Measurements from ENCODE around the gene EIF6. TPM values are rescaled to one million over a fixed set of nuclear protein-coding genes. Genes with fewer than 3 reads are reported as not detected.

The EIF6 gene
- total RNA-seq, 1 donor from 2014 or later: 41.2 TPM

GRCh38 chr20:35240083-35240810 lies 44.3 kb downstream of the EIF6 start:
- intact Hi-C loops (cut with DNase I): no loop called here
- no peak for DNase-seq (ENCODE audit: low spot score)

- no peak for DNase-seq (ENCODE audit: low spot score)
- intact Hi-C loops (cut with DNase I): no loop called here
Observed at GRCh38 chr20:35238735-35239134, 45.8 kb downstream of the EIF6 start.

GRCh38 chr20:35238170-35238569 lies 46.4 kb downstream of the EIF6 start:
- intact Hi-C loops (cut with DNase I): no loop called here
- no peak for DNase-seq (ENCODE audit: low spot score)

- intact Hi-C loops (cut with DNase I): no loop called here
- DNase-seq (ENCODE audit: low spot score): no peak
Observed at GRCh38 chr20:35237486-35237885, 47.1 kb downstream of the EIF6 start.

DNA sequence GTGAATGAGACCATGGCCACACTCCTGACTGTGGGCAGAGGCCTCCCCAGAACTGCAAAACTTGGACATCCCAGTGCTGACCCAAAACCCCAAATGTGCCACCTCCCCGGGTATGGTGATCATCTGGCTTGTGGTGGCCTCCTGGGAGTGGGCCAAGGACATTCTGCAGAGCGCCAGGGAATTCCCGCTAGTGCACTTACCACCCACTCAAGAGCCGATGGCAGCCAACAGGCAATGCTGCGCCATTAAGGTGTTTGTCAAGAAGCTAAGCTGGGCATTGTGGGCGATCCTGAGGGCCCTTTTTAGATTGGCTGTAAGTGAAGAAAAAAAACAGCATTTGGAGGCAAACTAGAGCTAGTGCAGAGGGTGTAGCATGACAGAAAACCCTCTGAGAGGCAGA lies 48.7 kb downstream of the EIF6 start:
- DNase-seq (ENCODE audit: low spot score): no peak
- intact Hi-C loops (cut with DNase I): no loop called here

- intact Hi-C loops (cut with DNase I): no loop called here
- DNase-seq (ENCODE audit: low spot score): no peak
Observed at GRCh38 chr20:35232575-35232974, 52.0 kb downstream of the EIF6 start.

Other genes starting within 250 kb of the EIF6 start
- 34.9 TPM for gene TRPC4AP, start 192.0 kb downstream of the EIF6 start, total RNA-seq
- 11.5 TPM for gene EDEM2, start 137.4 kb downstream of the EIF6 start, total RNA-seq
- 5.4 TPM for gene PROCR, start 112.7 kb downstream of the EIF6 start, total RNA-seq
- 0.40 TPM for gene MMP24, start 58.1 kb downstream of the EIF6 start, total RNA-seq
- gene MMP24OS, start 6.7 kb downstream of the EIF6 start, total RNA-seq: 63.4 TPM
- not detected for gene FAM83C, start 7.7 kb upstream of the EIF6 start, total RNA-seq
- gene UQCC1, start 127.2 kb upstream of the EIF6 start, total RNA-seq: 71.0 TPM
- not detected for gene GDF5, start 153.5 kb upstream of the EIF6 start, total RNA-seq
- gene CEP250, start 170.8 kb upstream of the EIF6 start, total RNA-seq: 14.9 TPM
- not detected for gene C20orf173, start 244.9 kb upstream of the EIF6 start, total RNA-seq